HepG2 (cell line): Measurements from ENCODE around the gene ABCB8. TPM values are rescaled to one million over a fixed set of nuclear protein-coding genes. Genes with fewer than 3 reads are reported as not detected.
A peak's percentile ranks its signal among the peaks of the same experiment; 100 is the strongest.

ENCODE experiments used
- AGO1 ChIP-seq: fragments of 200-400 bp; formaldehyde crosslinking; IDR thresholded peaks from 2 replicates; pipeline ENCODE4 v1.6.1; 2017; ENCODE audit warnings: mild to moderate bottlenecking, low read depth, low read length, moderate library complexity; ENCODE audit not compliant: poor library complexity, severe bottlenecking
- HIVEP1 ChIP-seq: sonication (generic); formaldehyde crosslinking; IDR thresholded peaks from 2 replicates; pipeline ENCODE4 v1.4.0; 2020; ENCODE audit warnings: mild to moderate bottlenecking, missing genetic modification reagents
- KDM5B ChIP-seq: sonication (generic); formaldehyde crosslinking; IDR thresholded peaks from 2 replicates; pipeline ENCODE4 v1.4.0; 2020; ENCODE audit warnings: missing genetic modification reagents, mild to moderate bottlenecking, borderline replicate concordance
- ZFP37 ChIP-seq: sonication (generic); formaldehyde crosslinking; IDR thresholded peaks from 2 replicates; pipeline ENCODE4 v1.4.0; 2020; ENCODE audit warnings: missing genetic modification reagents, borderline replicate concordance
- ZNF451 ChIP-seq: sonication (generic); formaldehyde crosslinking; IDR thresholded peaks from 2 replicates; pipeline ENCODE4 v1.5.0; 2020; ENCODE audit warnings: mild to moderate bottlenecking, missing genetic modification reagents
- polyA plus RNA-seq, 8 experiments: library from polyadenylated mRNA; depleted of rRNA in 3 of 8; stranded (reverse) in 7 of 8; unstranded in 1 of 8; fragments of >200 nt; fragmentation: Illumina TruSeq in 4 of 8; extraction: Trizol in 4 of 8; gene quantifications; 2 replicates each; pipeline versions ENCODE4 v1.2.1 to v1.2.3, GENCODE V29; 2011 to 2016; ENCODE audit warnings: low read depth in 4 of 8, missing spikeins in 1 of 8, mixed read lengths in 1 of 8; ENCODE audit not compliant: insufficient read depth in 1 of 8
- total RNA-seq, 5 experiments: library from RNA; depleted of rRNA; stranded (reverse); fragments of >200 nt; fragmentation: Illumina TruSeq; extraction: Trizol; gene quantifications; 2 replicates each; pipeline ENCODE4 v1.2.3, GENCODE V29; 2016; ENCODE audit warnings: low read depth in 1 of 5
- TF ChIP-seq, protein P1 (sequence below): sonication (generic); formaldehyde crosslinking; IDR thresholded peaks from 2 replicates; pipeline ENCODE4 v1.5.1; 2020; ENCODE audit warnings: mild to moderate bottlenecking, moderate library complexity, missing genetic modification reagents
- TF ChIP-seq, protein P2 (sequence below): sonication (generic); formaldehyde crosslinking; IDR thresholded peaks from 2 replicates; pipeline ENCODE4 v1.5.1; 2020; ENCODE audit warnings: mild to moderate bottlenecking, missing genetic modification reagents, moderate library complexity
- TF ChIP-seq, protein P3 (sequence below): sonication (generic); formaldehyde crosslinking; IDR thresholded peaks from 2 replicates; pipeline ENCODE4 v1.9.0; 2021; ENCODE audit warnings: missing genetic modification reagents, mild to moderate bottlenecking, borderline replicate concordance
- TF ChIP-seq, protein P4 (sequence below): IDR thresholded peaks from 2 replicates; pipeline ENCODE4 v1.6.1; 2012; ENCODE audit warnings: inconsistent platforms
- TF ChIP-seq, protein P5 (sequence below), 2 experiments: IDR thresholded peaks; 2 replicates each; pipeline ENCODE4 v1.6.1; 2011 to 2012; ENCODE audit warnings: low read length in 2 of 2, borderline replicate concordance in 1 of 2, low read depth in 1 of 2, mild to moderate bottlenecking in 1 of 2, moderate library complexity in 1 of 2
- TF ChIP-seq, protein P6 (sequence below): sonication (generic); formaldehyde crosslinking; IDR thresholded peaks from 2 replicates; pipeline ENCODE4 v1.8.1; 2023; ENCODE audit warnings: mild to moderate bottlenecking, moderate library complexity, missing genetic modification reagents
- TF ChIP-seq, protein P7 (sequence below): sonication (generic); formaldehyde crosslinking; IDR thresholded peaks from 2 replicates; pipeline ENCODE4 v1.8.0; 2022; ENCODE audit warnings: missing genetic modification reagents, mild to moderate bottlenecking, borderline replicate concordance

ABCB8 gene
- total and polyA plus RNA-seq, 2 of the 13 experiments (the other 11 are each of a cell fraction or from before 2014, with no cell fraction given): 6.6 to 16.7 TPM

DNA sequence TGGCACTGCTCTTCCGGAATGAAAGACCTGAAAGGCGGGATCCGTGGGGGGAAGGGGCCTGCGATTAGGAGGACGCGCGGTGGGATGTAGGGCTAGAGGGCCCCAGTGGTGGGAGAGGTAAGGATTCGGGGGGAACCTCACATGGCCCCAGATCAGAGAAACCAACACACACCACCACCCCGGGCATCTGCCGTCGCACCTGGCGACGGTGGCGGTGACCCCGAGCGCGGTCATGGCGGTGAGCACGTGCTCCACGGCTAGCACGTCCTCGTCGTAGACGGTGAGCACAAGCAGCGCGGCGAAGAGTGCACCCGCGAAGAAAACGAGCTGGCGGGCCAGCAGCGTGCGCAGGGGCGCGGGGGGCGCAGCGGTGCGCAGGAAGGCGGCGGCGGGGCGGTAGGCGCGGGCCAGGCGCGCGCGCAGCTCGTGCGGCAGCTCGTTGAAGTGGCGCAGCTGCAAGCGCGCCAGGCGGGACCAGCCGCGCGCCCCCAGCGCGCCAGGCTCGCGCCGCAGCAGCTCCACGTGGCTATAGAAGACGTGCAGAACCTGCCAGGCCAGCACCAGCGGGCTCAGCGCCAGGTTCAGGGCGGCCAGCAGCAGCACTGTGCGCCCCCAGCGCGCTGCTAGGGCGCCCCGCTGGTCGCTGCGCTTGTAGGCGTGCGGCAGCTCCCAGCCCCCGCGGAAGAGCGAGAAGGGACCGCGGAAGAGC lies 9.7 kb upstream of the ABCB8 start (continued):
- TF ChIP-seq, protein P1, sequence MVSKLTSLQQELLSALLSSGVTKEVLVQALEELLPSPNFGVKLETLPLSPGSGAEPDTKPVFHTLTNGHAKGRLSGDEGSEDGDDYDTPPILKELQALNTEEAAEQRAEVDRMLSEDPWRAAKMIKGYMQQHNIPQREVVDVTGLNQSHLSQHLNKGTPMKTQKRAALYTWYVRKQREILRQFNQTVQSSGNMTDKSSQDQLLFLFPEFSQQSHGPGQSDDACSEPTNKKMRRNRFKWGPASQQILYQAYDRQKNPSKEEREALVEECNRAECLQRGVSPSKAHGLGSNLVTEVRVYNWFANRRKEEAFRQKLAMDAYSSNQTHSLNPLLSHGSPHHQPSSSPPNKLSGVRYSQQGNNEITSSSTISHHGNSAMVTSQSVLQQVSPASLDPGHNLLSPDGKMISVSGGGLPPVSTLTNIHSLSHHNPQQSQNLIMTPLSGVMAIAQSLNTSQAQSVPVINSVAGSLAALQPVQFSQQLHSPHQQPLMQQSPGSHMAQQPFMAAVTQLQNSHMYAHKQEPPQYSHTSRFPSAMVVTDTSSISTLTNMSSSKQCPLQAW (CRISPR knock-in tag): 0 out of 2 replicates have a peak, but pooled peaks have one; percentile 12
- TF ChIP-seq, protein P2, sequence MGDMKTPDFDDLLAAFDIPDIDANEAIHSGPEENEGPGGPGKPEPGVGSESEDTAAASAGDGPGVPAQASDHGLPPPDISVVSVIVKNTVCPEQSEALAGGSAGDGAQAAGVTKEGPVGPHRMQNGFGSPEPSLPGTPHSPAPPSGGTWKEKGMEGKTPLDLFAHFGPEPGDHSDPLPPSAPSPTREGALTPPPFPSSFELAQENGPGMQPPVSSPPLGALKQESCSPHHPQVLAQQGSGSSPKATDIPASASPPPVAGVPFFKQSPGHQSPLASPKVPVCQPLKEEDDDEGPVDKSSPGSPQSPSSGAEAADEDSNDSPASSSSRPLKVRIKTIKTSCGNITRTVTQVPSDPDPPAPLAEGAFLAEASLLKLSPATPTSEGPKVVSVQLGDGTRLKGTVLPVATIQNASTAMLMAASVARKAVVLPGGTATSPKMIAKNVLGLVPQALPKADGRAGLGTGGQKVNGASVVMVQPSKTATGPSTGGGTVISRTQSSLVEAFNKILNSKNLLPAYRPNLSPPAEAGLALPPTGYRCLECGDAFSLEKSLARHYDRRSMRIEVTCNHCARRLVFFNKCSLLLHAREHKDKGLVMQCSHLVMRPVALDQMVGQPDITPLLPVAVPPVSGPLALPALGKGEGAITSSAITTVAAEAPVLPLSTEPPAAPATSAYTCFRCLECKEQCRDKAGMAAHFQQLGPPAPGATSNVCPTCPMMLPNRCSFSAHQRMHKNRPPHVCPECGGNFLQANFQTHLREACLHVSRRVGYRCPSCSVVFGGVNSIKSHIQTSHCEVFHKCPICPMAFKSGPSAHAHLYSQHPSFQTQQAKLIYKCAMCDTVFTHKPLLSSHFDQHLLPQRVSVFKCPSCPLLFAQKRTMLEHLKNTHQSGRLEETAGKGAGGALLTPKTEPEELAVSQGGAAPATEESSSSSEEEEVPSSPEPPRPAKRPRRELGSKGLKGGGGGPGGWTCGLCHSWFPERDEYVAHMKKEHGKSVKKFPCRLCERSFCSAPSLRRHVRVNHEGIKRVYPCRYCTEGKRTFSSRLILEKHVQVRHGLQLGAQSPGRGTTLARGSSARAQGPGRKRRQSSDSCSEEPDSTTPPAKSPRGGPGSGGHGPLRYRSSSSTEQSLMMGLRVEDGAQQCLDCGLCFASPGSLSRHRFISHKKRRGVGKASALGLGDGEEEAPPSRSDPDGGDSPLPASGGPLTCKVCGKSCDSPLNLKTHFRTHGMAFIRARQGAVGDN: peak; percentile 66
- TF ChIP-seq, protein P3, sequence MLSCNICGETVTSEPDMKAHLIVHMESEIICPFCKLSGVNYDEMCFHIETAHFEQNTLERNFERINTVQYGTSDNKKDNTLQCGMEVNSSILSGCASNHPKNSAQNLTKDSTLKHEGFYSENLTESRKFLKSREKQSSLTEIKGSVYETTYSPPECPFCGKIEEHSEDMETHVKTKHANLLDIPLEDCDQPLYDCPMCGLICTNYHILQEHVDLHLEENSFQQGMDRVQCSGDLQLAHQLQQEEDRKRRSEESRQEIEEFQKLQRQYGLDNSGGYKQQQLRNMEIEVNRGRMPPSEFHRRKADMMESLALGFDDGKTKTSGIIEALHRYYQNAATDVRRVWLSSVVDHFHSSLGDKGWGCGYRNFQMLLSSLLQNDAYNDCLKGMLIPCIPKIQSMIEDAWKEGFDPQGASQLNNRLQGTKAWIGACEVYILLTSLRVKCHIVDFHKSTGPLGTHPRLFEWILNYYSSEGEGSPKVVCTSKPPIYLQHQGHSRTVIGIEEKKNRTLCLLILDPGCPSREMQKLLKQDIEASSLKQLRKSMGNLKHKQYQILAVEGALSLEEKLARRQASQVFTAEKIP: no peak
- TF ChIP-seq, protein P4, sequence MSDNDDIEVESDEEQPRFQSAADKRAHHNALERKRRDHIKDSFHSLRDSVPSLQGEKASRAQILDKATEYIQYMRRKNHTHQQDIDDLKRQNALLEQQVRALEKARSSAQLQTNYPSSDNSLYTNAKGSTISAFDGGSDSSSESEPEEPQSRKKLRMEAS: peak; percentile 75
- TF ChIP-seq, protein P5, sequence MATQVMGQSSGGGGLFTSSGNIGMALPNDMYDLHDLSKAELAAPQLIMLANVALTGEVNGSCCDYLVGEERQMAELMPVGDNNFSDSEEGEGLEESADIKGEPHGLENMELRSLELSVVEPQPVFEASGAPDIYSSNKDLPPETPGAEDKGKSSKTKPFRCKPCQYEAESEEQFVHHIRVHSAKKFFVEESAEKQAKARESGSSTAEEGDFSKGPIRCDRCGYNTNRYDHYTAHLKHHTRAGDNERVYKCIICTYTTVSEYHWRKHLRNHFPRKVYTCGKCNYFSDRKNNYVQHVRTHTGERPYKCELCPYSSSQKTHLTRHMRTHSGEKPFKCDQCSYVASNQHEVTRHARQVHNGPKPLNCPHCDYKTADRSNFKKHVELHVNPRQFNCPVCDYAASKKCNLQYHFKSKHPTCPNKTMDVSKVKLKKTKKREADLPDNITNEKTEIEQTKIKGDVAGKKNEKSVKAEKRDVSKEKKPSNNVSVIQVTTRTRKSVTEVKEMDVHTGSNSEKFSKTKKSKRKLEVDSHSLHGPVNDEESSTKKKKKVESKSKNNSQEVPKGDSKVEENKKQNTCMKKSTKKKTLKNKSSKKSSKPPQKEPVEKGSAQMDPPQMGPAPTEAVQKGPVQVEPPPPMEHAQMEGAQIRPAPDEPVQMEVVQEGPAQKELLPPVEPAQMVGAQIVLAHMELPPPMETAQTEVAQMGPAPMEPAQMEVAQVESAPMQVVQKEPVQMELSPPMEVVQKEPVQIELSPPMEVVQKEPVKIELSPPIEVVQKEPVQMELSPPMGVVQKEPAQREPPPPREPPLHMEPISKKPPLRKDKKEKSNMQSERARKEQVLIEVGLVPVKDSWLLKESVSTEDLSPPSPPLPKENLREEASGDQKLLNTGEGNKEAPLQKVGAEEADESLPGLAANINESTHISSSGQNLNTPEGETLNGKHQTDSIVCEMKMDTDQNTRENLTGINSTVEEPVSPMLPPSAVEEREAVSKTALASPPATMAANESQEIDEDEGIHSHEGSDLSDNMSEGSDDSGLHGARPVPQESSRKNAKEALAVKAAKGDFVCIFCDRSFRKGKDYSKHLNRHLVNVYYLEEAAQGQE (IDR thresholded peaks at IDR 0.05; ENCODE audit: borderline replicate concordance in 1 of 2, low read depth in 1 of 2, low read length in 2 of 2): no peak
- TF ChIP-seq KDM5B: 0 out of 2 replicates have a peak, but pooled peaks have one; percentile 10
- TF ChIP-seq AGO1: peak; percentile 25
- TF ChIP-seq ZNF451 (CRISPR knock-in tag): 0 out of 2 replicates have a peak, but pooled peaks have one; percentile 39
- TF ChIP-seq, protein P6, sequence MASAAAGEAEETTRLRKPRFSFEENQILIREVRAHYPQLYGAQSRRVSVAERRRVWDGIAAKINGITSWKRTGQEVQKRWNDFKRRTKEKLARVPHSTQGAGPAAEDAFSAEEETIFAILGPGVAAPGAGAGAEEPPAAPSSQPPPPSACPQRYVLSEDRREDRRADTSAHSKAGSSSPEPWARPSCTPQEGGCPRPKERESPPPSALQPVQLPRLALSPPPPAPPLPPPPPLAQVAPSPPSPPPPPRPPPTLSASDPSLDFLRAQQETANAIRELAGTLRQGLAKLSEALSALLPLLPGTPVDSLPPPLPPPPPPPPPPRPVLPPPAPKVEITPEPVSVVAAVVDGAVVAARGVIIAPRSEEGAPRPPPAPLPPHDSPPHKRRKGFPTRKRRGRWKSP (CRISPR knock-in tag): 0 out of 2 replicates have a peak, but pooled peaks have one; percentile 20
- TF ChIP-seq ZFP37 (CRISPR knock-in tag): no peak
- 0 out of 2 replicates have a peak, but pooled peaks have one; percentile 9 for TF ChIP-seq HIVEP1 (CRISPR knock-in tag)
- TF ChIP-seq, protein P7, sequence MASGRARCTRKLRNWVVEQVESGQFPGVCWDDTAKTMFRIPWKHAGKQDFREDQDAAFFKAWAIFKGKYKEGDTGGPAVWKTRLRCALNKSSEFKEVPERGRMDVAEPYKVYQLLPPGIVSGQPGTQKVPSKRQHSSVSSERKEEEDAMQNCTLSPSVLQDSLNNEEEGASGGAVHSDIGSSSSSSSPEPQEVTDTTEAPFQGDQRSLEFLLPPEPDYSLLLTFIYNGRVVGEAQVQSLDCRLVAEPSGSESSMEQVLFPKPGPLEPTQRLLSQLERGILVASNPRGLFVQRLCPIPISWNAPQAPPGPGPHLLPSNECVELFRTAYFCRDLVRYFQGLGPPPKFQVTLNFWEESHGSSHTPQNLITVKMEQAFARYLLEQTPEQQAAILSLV: peak; percentile 5; the same call in 1 of the 2 replicates
